ENCODE results near the gene ZNF799.
"Not testable (repeated sequence)": the region's sequence is repeated elsewhere in the genome, so short reads cannot be mapped to it uniquely, and the experiment has no call there.

ZNF799 gene

GRCh38 chr19:12362236-12362635 is 38.8 kb downstream of the ZNF799 start:
- DNase-seq = not testable (repeated sequence)

GRCh38 chr19:12353375-12353774 is 47.7 kb downstream of the ZNF799 start:
- DNase-seq = no peak

GRCh38 chr19:12350890-12351197 is 50.2 kb downstream of the ZNF799 start:
- DNase-seq = no peak

- DNase-seq = no peak
Observed at GRCh38 chr19:12350185-12350889, 50.7 kb downstream of the ZNF799 start.

- DNase-seq = no peak
Observed at GRCh38 chr19:12346896-12347295, 54.2 kb downstream of the ZNF799 start.

GRCh38 chr19:12345197-12345596 is 55.9 kb downstream of the ZNF799 start:
- no peak for DNase-seq
